GM21786 (cell line): ENCODE data around the gene PPP6R3.

ENCODE experiments used
- ATAC-seq: cut with Tn5 transposase; IDR thresholded peaks from one replicate; pipeline ENCODE4 v1.9.1; 2021; ENCODE audit not compliant: unreplicated experiment

Gene PPP6R3

DNA sequence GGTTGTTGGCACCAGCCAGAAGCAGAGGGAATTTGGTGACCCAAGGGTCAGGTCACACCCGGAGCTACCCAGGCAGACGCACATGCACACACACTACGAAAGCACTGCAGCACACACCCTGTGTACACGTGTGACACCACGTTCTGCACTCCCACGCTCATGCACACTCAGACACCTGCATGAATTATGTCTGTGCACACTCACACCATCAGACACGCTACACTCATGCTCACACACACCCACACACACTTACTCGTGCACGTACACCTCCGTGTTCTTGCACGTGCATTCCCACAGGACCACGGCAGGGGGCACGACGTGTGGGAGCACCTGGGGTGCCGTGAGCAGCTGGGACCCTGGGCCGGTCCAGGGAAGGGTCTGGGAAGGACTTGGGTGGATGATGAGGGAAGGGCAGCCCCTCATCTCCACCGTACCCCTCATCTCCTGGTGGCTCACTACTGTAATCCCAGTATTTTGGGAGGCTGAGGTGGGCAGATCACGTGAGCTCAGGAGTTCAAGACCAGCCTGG, 203.0 kb downstream of the PPP6R3 start:
- ATAC-seq = no peak

DNA sequence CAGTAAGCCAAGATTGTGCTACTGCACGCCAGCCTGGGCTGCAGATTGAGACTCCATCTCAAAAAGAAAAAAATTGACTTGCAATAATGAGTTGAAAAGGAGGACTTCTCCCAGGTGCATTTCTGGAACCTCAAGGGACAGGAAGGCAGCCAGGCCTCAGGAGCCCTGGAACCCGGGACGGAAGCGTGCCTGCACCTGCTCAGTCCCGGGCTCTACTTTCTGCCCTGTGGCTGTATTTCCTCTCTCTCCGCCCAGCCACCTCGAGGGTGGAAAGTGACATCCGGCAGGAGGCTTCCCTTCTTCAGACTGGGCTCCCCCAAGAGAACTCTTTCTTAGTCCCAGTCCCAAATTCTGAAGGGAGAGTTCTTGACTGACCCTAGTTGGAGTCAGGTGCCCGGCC, 203.6 kb downstream of the PPP6R3 start:
- ATAC-seq = no peak

DNA sequence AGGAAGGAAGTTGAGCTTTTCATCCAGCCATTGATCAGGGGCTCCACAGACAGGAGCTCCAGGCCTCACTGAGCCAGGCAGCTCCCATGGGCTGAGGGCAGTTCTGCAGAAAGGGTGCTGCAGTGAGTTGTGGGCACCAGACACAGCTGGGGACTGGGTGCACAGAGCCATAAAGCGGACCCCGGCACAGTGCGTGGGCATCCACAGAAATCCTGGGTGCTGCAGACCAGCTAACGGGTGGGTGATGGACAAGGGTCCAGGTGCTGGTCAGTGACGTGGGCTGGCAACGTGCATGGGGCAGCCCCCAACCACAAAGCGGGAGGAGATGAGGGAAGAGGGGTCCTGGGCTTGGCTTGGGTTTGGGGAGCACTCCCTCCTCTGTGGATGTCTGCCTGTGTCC, 204.4 kb downstream of the PPP6R3 start:
- no peak for ATAC-seq
